Measurements from ENCODE around the gene SYT1. TPM values are rescaled to one million over a fixed set of nuclear protein-coding genes. Genes with fewer than 3 reads are reported as not detected.

The SYT1 gene
- total RNA-seq, 1 experiment from 2014 or later: 15.8 TPM

GRCh38 chr12:78994168-78994791 is 129.7 kb downstream of the SYT1 start:
- no peak overlapping the region for H2BK12ac ChIP-seq (ENCODE audit: insufficient read length, low read depth, low read length)
- no peak overlapping the region for H2AK5ac ChIP-seq (ENCODE audit: insufficient read length, low read length)
- H2BK15ac ChIP-seq (ENCODE audit: low read depth, low read length): no peak overlapping the region
- H3K23me2 ChIP-seq (ENCODE audit: insufficient read length, low read depth, low read length, poor library complexity, severe bottlenecking): no peaks in the 10 kb centered on the region
- no peak for DNase-seq
- no peaks in the 10 kb centered on the region for H3K27me3 Mint-ChIP-seq (ENCODE audit: low read depth)
- no peak overlapping the region for H2AFZ ChIP-seq (ENCODE audit: low read length)
- no peak overlapping the region for H3K56ac ChIP-seq (ENCODE audit: insufficient read length, low read depth, low read length)
- no peak overlapping the region for H3K4ac ChIP-seq (ENCODE audit: low read depth, low read length)
- H3K23ac ChIP-seq (ENCODE audit: insufficient read length, low read depth, low read length): no peak overlapping the region
- H3K4me2 ChIP-seq (ENCODE audit: insufficient read depth, insufficient read length, low read length): no peak overlapping the region
- WGBS (ENCODE audit: extremely low coverage, insufficient read length, low lambda C conversion rate): no CpG with 5 or more reads among the region's 9 CpGs
- no peaks in the 10 kb centered on the region for H3K79me2 ChIP-seq (ENCODE audit: insufficient read depth, low read length)
- H4K91ac ChIP-seq (ENCODE audit: insufficient read length, low read depth, low read length): no peak overlapping the region
- no peaks in the 10 kb centered on the region for H3K4me1 ChIP-seq (ENCODE audit: insufficient read depth, low read length)
- TF ChIP-seq CTCF (conservative IDR thresholded peaks at IDR 0.05): no peak
- H4K5ac ChIP-seq (ENCODE audit: insufficient read length, low read depth, low read length): no peak overlapping the region
- peak overlapping the region in 1 of 3 experiments; percentile 90; a peak in 2 of 7 replicates for H3K27ac Mint-ChIP-seq
- no peak overlapping the region for H2BK5ac ChIP-seq (ENCODE audit: insufficient read length, low read length)
- H3K79me1 ChIP-seq (ENCODE audit: insufficient read depth, low read depth, low read length, poor library complexity, severe bottlenecking): no peaks in the 10 kb centered on the region
- H2BK120ac ChIP-seq (ENCODE audit: low read depth, low read length, poor library complexity, severe bottlenecking): no peak overlapping the region
- no peak overlapping the region for H3K9ac ChIP-seq (ENCODE audit: extremely low read depth, insufficient read length, low read length)
- no peak overlapping the region for H3K18ac ChIP-seq (ENCODE audit: insufficient read length, low read depth, low read length)
- no peaks in the 10 kb centered on the region for H3K9me3 Mint-ChIP-seq
- no peaks in the 10 kb centered on the region for H3K36me3 Mint-ChIP-seq (ENCODE audit: insufficient read depth in 1 of 3, low read depth in 3 of 3)
- H4K20me1 ChIP-seq (ENCODE audit: control insufficient read depth, insufficient read depth, insufficient read length): no peaks in the 10 kb centered on the region
- peaks cover 21 to 24% of the 10 kb centered on the region in 2 experiments for H3K4me1 Mint-ChIP-seq
- no peak overlapping the region for H3T11ph ChIP-seq (ENCODE audit: low read length)
- no peak overlapping the region for H3K4me3 Mint-ChIP-seq
- no peak overlapping the region for H3K27ac ChIP-seq (ENCODE audit: insufficient read length, low read depth, low read length)
- H2BK20ac ChIP-seq (ENCODE audit: low read depth, low read length, poor library complexity, severe bottlenecking): no peak overlapping the region
- no peak overlapping the region for H4K8ac ChIP-seq (replicated peaks; ENCODE audit: insufficient read length, low read depth, low read length)
- H3K9me3 ChIP-seq (ENCODE audit: control insufficient read depth, low read depth, low read length): no peaks in the 10 kb centered on the region
- H3K14ac ChIP-seq (ENCODE audit: insufficient read depth, low read length): no peak overlapping the region
- H3K27me3 ChIP-seq (ENCODE audit: insufficient read depth, low read length): no peaks in the 10 kb centered on the region

Data from H9 (cell line).